HL-60 (cell line): Measurements from ENCODE around the gene FAM149B1.

ENCODE experiments used
- DNase-seq, 2 experiments: peaks; one replicate each; pipeline ENCODE4 v3.0.0-alpha.2; 2010 to 2020; ENCODE audit warnings: low read depth in 1 of 2, low spot score in 1 of 2
- H3K27ac ChIP-seq: fragments of 250-450 bp; sonication (Bioruptor Pico); replicated peaks from 2 replicates; pipeline ENCODE4 v1.5.1; 2020; ENCODE audit warnings: mild to moderate bottlenecking, moderate library complexity
- H3K27me3 ChIP-seq: fragments of 250-450 bp; sonication (Bioruptor Pico); 2 replicates; pipeline ENCODE4 v1.5.1; 2021; ENCODE audit warnings: mild to moderate bottlenecking, moderate library complexity; ENCODE audit not compliant: insufficient read depth, poor library complexity, severe bottlenecking
- H3K4me3 ChIP-seq: replicated peaks from 2 replicates; pipeline ENCODE4 v1.5.1; 2011; ENCODE audit warnings: mild to moderate bottlenecking, control low read depth, low read length; ENCODE audit not compliant: insufficient read depth
- CTCF ChIP-seq: IDR thresholded peaks from one replicate; pipeline ENCODE4 v1.5.1; 2011; ENCODE audit warnings: low read length, control low read depth, inconsistent platforms; ENCODE audit not compliant: insufficient read depth
- GABPA ChIP-seq: IDR thresholded peaks from 2 replicates; pipeline ENCODE4 v1.6.1; 2012; ENCODE audit warnings: low read depth
- POLR2AphosphoS5 ChIP-seq: IDR thresholded peaks from 2 replicates; pipeline ENCODE4 v1.6.1; 2012; ENCODE audit warnings: low read depth
- REST ChIP-seq: IDR thresholded peaks from 2 replicates; pipeline ENCODE4 v1.6.1; 2012; ENCODE audit warnings: low read depth; ENCODE audit not compliant: insufficient replicate concordance
- SPI1 ChIP-seq: IDR thresholded peaks from 2 replicates; pipeline ENCODE4 v1.6.1; 2012; ENCODE audit warnings: low read depth, mild to moderate bottlenecking, borderline replicate concordance

FAM149B1 gene

GRCh38 chr10:73210395-73211105 lies 42.6 kb downstream of the FAM149B1 start:
- H3K27me3 ChIP-seq: no peaks in the 10 kb centered on the region
- no peak overlapping the region for H3K4me3 ChIP-seq
- H3K27ac ChIP-seq: no peak overlapping the region
- no peak for TF ChIP-seq CTCF
- no peak for TF ChIP-seq SPI1
- no peak for TF ChIP-seq POLR2AphosphoS5
- TF ChIP-seq REST: no peak
- TF ChIP-seq GABPA: no peak
- DNase-seq: no peak

- Histone ChIP-seq H3K4me3 (no peak overlapping the region), H3K27ac (no peak overlapping the region), H3K27me3 (no peaks in the 10 kb centered on the region)
- no peak for TF ChIP-seq CTCF
- TF ChIP-seq SPI1: no peak
- no peak for TF ChIP-seq GABPA
- TF ChIP-seq REST: no peak
- TF ChIP-seq POLR2AphosphoS5: no peak
- no peak for DNase-seq
Measured at GRCh38 chr10:73211106-73211811, 43.3 kb downstream of the FAM149B1 start.

- Histone ChIP-seq H3K4me3 (no peak overlapping the region), H3K27me3 (no peaks in the 10 kb centered on the region), H3K27ac (no peak overlapping the region)
- no peak for TF ChIP-seq CTCF
- no peak for TF ChIP-seq REST
- no peak for TF ChIP-seq SPI1
- TF ChIP-seq POLR2AphosphoS5: no peak
- no peak for TF ChIP-seq GABPA
- no peak for DNase-seq
Measured at GRCh38 chr10:73215749-73216148, 47.8 kb downstream of the FAM149B1 start.
